Esophagus (tissue), 2 donors: Measurements from ENCODE around the gene TRIM9. TPM values are rescaled to one million over a fixed set of nuclear protein-coding genes. Genes with fewer than 3 reads are reported as not detected.

Source experiments
- H3K27ac ChIP-seq, 2 donors: one replicate each; pipeline ENCODE4 v1.5.1; 2013; ENCODE audit warnings: low read depth in 2 of 2, mild to moderate bottlenecking in 2 of 2, inconsistent platforms in 1 of 2, low read length in 1 of 2, moderate library complexity in 1 of 2
- H3K27me3 ChIP-seq, 2 donors: one replicate each; pipeline ENCODE4 v1.6.1; 2013; ENCODE audit warnings: low read length in 2 of 2, control low read depth in 1 of 2, mild to moderate bottlenecking in 1 of 2; ENCODE audit not compliant: insufficient read depth in 2 of 2, control insufficient read depth in 1 of 2
- H3K36me3 ChIP-seq, 2 donors: one replicate each; pipeline ENCODE4 v1.6.1; 2013; ENCODE audit warnings: low read length in 1 of 2; ENCODE audit not compliant: control insufficient read depth in 2 of 2, insufficient read depth in 2 of 2
- H3K4me1 ChIP-seq, 2 donors: one replicate each; pipeline ENCODE4 v1.6.1; 2013; ENCODE audit warnings: low read length in 1 of 2; ENCODE audit not compliant: control insufficient read depth in 2 of 2, insufficient read depth in 2 of 2
- H3K4me3 ChIP-seq, 2 donors: one replicate each; pipeline ENCODE4 v1.5.1; 2013; ENCODE audit warnings: low read length in 2 of 2, mild to moderate bottlenecking in 2 of 2, low read depth in 1 of 2, moderate library complexity in 1 of 2
- H3K9me3 ChIP-seq, 2 donors: one replicate each; pipeline ENCODE4 v1.6.1; 2013; ENCODE audit warnings: mild to moderate bottlenecking in 2 of 2, low read depth in 1 of 2, low read length in 1 of 2, moderate library complexity in 1 of 2; ENCODE audit not compliant: control insufficient read depth in 2 of 2, insufficient read depth in 1 of 2
- WGBS, 2 donors: extraction: QIAGEN DNeasy Blood & Tissue Kit; methylation state at CpG; one replicate each; pipeline ENCODE4 v1.1.7; 2013; 5-methylcytosine and 5-hydroxymethylcytosine counted together
- polyA plus RNA-seq, 2 donors: library from polyadenylated mRNA; stranded (reverse); fragments of 200-250 nt; gene quantifications; one replicate each; pipeline ENCODE4 v1.2.3, GENCODE V29; 2013
- donor health status: healthy with polysubstance abuse.
- donor health status: Bipolar disorder and iron deficiency.

Gene TRIM9
- polyA plus RNA-seq, 2 donors = 0.06 to 0.11 TPM

- no peaks in the 10 kb centered on the region for H3K36me3 ChIP-seq
- H3K27me3 ChIP-seq = no peaks in the 10 kb centered on the region
- 75 to 76% methylated on average over 4 of the region's 4 CpGs for WGBS, 2 donors
- no peaks in the 10 kb centered on the region for H3K9me3 ChIP-seq
- no peak overlapping the region for H3K4me3 ChIP-seq
- H3K4me1 ChIP-seq = no peaks in the 10 kb centered on the region
- no peak overlapping the region for H3K27ac ChIP-seq
Observed at GRCh38 chr14:50937800-50938199, 157.1 kb downstream of the TRIM9 start.

GRCh38 chr14:50937325-50937724, 157.6 kb downstream of the TRIM9 start:
- Histone ChIP-seq H3K27me3 (no peaks in the 10 kb centered on the region), H3K4me3 (no peak overlapping the region), H3K36me3 (no peaks in the 10 kb centered on the region), H3K4me1 (no peaks in the 10 kb centered on the region), H3K9me3 (no peaks in the 10 kb centered on the region), H3K27ac (no peak overlapping the region)
- 31 to 38% methylated on average over 2 of the region's 2 CpGs for WGBS, 2 donors

- Histone ChIP-seq H3K9me3 (no peaks in the 10 kb centered on the region), H3K36me3 (no peaks in the 10 kb centered on the region), H3K27me3 (no peaks in the 10 kb centered on the region), H3K4me3 (no peak overlapping the region), H3K4me1 (no peaks in the 10 kb centered on the region), H3K27ac (no peak overlapping the region)
- 75 to 77% methylated on average over 2 of the region's 2 CpGs for WGBS, 2 donors
Observed at GRCh38 chr14:50936882-50937281, 158.0 kb downstream of the TRIM9 start.

- Histone ChIP-seq H3K36me3 (no peaks in the 10 kb centered on the region), H3K9me3 (no peaks in the 10 kb centered on the region), H3K27me3 (no peaks in the 10 kb centered on the region), H3K27ac (no peak overlapping the region), H3K4me1 (no peaks in the 10 kb centered on the region), H3K4me3 (no peak overlapping the region)
- 77 to 82% methylated on average over 2 of the region's 2 CpGs for WGBS, 2 donors
Observed at GRCh38 chr14:50936016-50936340, 158.9 kb downstream of the TRIM9 start.

GRCh38 chr14:50935126-50936015, 159.5 kb downstream of the TRIM9 start:
- WGBS, 2 donors = 76 to 85% methylated on average over 5 of the region's 5 CpGs
- Histone ChIP-seq H3K4me1 (no peaks in the 10 kb centered on the region), H3K4me3 (no peak overlapping the region), H3K27me3 (no peaks in the 10 kb centered on the region), H3K9me3 (no peaks in the 10 kb centered on the region), H3K27ac (no peak overlapping the region), H3K36me3 (no peaks in the 10 kb centered on the region)

- Histone ChIP-seq H3K27me3 (no peaks in the 10 kb centered on the region), H3K36me3 (peaks cover 2 to 4% of the 10 kb centered on the region in 2 donors)
- whole genome bisulfite sequencing, 2 donors = 84 to 85% methylated on average over 4 of the region's 4 CpGs
Observed at GRCh38 chr14:50932592-50933495, 162.1 kb downstream of the TRIM9 start.

GRCh38 chr14:50932156-50932555, 162.7 kb downstream of the TRIM9 start:
- Histone ChIP-seq H3K9me3 (no peaks in the 10 kb centered on the region), H3K4me1 (no peaks in the 10 kb centered on the region), H3K4me3 (no peak overlapping the region), H3K36me3 (peaks cover 3 to 4% of the 10 kb centered on the region in 2 donors), H3K27me3 (no peaks in the 10 kb centered on the region), H3K27ac (peak overlapping the region in 1 of 2 donors; percentile 31)
- 54 to 65% methylated on average over 1 of the region's 1 CpG for WGBS, 2 donors

More at GRCh38 chr14:50932592-50933495, 162.1 kb downstream of the TRIM9 start:
- H3K9me3 ChIP-seq = no peaks in the 10 kb centered on the region
- H3K4me3 ChIP-seq = no peak overlapping the region
- peak overlapping the region in 1 of 2 donors; percentile 26 for H3K27ac ChIP-seq
- no peaks in the 10 kb centered on the region for H3K4me1 ChIP-seq

- no peaks in the 10 kb centered on the region for H3K9me3 ChIP-seq
- H3K27me3 ChIP-seq = no peaks in the 10 kb centered on the region
- H3K36me3 ChIP-seq = peaks cover 3 to 4% of the 10 kb centered on the region in 2 donors
- 95 to 96% methylated on average over 3 of the region's 3 CpGs for WGBS, 2 donors
- H3K4me3 ChIP-seq = no peak overlapping the region
- H3K4me1 ChIP-seq = no peaks in the 10 kb centered on the region
- no peak overlapping the region for H3K27ac ChIP-seq
Observed at GRCh38 chr14:50931559-50931958, 163.3 kb downstream of the TRIM9 start.

- Histone ChIP-seq H3K36me3 (peaks cover 3 to 4% of the 10 kb centered on the region in 2 donors), H3K4me3 (no peak overlapping the region), H3K27me3 (no peaks in the 10 kb centered on the region), H3K4me1 (no peaks in the 10 kb centered on the region), H3K27ac (no peak overlapping the region), H3K9me3 (no peaks in the 10 kb centered on the region)
- 74 to 98% methylated on average over 2 of the region's 2 CpGs for WGBS, 2 donors
Observed at GRCh38 chr14:50929506-50929905, 165.4 kb downstream of the TRIM9 start.
